Mesenchymal stem cell (in vitro differentiated cells and primary cell): ENCODE data around the gene STX1B.

Experiments
- DNase-seq: peaks from one replicate; pipeline ENCODE4 v3.0.0-alpha.2; 2013
- H2AFZ ChIP-seq: one replicate; pipeline ENCODE4 v1.6.1; 2013; ENCODE audit warnings: low read depth, mild to moderate bottlenecking, control low read depth, inconsistent platforms, low read length, moderate library complexity
- H2AK5ac ChIP-seq: 2 replicates; pipeline ENCODE4 v1.6.1; 2013; ENCODE audit warnings: low read length, moderate library complexity, mild to moderate bottlenecking, inconsistent platforms; ENCODE audit not compliant: severe bottlenecking
- H2BK120ac ChIP-seq: one replicate; pipeline ENCODE4 v1.6.1; 2013; ENCODE audit warnings: low read depth, mild to moderate bottlenecking, inconsistent platforms, low read length, moderate library complexity
- H2BK12ac ChIP-seq, 2 experiments: one replicate each; pipeline ENCODE4 v1.6.1; 2013; ENCODE audit warnings: inconsistent platforms in 2 of 2, low read length in 2 of 2, mild to moderate bottlenecking in 2 of 2, moderate library complexity in 2 of 2, control low read depth in 1 of 2
- H2BK15ac ChIP-seq: one replicate; pipeline ENCODE4 v1.6.1; 2013; ENCODE audit warnings: mild to moderate bottlenecking, low read depth, inconsistent platforms; ENCODE audit not compliant: poor library complexity, severe bottlenecking
- H2BK5ac ChIP-seq: 2 replicates; pipeline ENCODE4 v1.6.1; 2013; ENCODE audit warnings: low read depth, mild to moderate bottlenecking, low read length, control low read depth, inconsistent platforms; ENCODE audit not compliant: poor library complexity, severe bottlenecking
- H3K14ac ChIP-seq, 2 experiments: one replicate each; pipeline ENCODE4 v1.6.1; 2013; ENCODE audit warnings: inconsistent platforms in 2 of 2, low read length in 2 of 2, control low read depth in 1 of 2, mild to moderate bottlenecking in 1 of 2, moderate library complexity in 1 of 2
- H3K18ac ChIP-seq, 2 experiments: one replicate each; pipeline ENCODE4 v1.6.1; 2013; ENCODE audit warnings: inconsistent platforms in 2 of 2, low read length in 2 of 2, control low read depth in 1 of 2, low read depth in 1 of 2, mild to moderate bottlenecking in 1 of 2
- H3K23ac ChIP-seq, 2 experiments: one replicate each; pipeline ENCODE4 v1.6.1; 2013; ENCODE audit warnings: inconsistent platforms in 2 of 2, low read length in 2 of 2, mild to moderate bottlenecking in 2 of 2, moderate library complexity in 2 of 2, control low read depth in 1 of 2
- H3K27ac ChIP-seq: 2 replicates; pipeline ENCODE4 v1.5.1; 2013; ENCODE audit warnings: mild to moderate bottlenecking, moderate library complexity, low read length, control low read depth, inconsistent platforms; ENCODE audit not compliant: poor library complexity, severe bottlenecking
- H3K27me3 ChIP-seq, 2 experiments: 2 replicates each; pipeline versions ENCODE4 v1.6.1 to v1.7.0; 2013; ENCODE audit warnings: low read length in 2 of 2, mild to moderate bottlenecking in 2 of 2, moderate library complexity in 2 of 2, control low read depth in 1 of 2, inconsistent platforms in 1 of 2; ENCODE audit not compliant: control insufficient read depth in 1 of 2, insufficient read depth in 1 of 2
- H3K36me3 ChIP-seq, 2 experiments: 2 replicates each; pipeline versions ENCODE4 v1.6.1 to v1.7.0; 2013; ENCODE audit warnings: low read length in 2 of 2, control low read depth in 1 of 2, inconsistent platforms in 1 of 2, low read depth in 1 of 2, mild to moderate bottlenecking in 1 of 2; ENCODE audit not compliant: insufficient read depth in 2 of 2, control insufficient read depth in 1 of 2
- H3K4ac ChIP-seq, 2 experiments: one replicate each; pipeline ENCODE4 v1.6.1; 2013; ENCODE audit warnings: inconsistent platforms in 2 of 2, low read length in 2 of 2, mild to moderate bottlenecking in 2 of 2, moderate library complexity in 2 of 2, control low read depth in 1 of 2, low read depth in 1 of 2
- H3K4me1 ChIP-seq: 2 replicates; pipeline ENCODE4 v1.6.1; 2013; ENCODE audit warnings: low read depth, low read length, control low read depth; ENCODE audit not compliant: control insufficient read depth, insufficient read depth
- H3K4me2 ChIP-seq: 2 replicates; pipeline ENCODE4 v1.6.1; 2013; ENCODE audit warnings: low read length, mild to moderate bottlenecking, inconsistent platforms; ENCODE audit not compliant: poor library complexity, severe bottlenecking
- H3K4me3 ChIP-seq, 2 experiments: 2 replicates each; pipeline versions ENCODE4 v1.5.1 to v1.7.0; 2013; ENCODE audit warnings: low read length in 2 of 2, mild to moderate bottlenecking in 2 of 2, control low read depth in 1 of 2, low read depth in 1 of 2; ENCODE audit not compliant: insufficient read depth in 1 of 2
- H3K79me1 ChIP-seq: replicated peaks from 2 replicates; pipeline ENCODE4 v1.6.1; 2013; ENCODE audit warnings: mild to moderate bottlenecking, control low read depth, low read length, inconsistent platforms; ENCODE audit not compliant: poor library complexity, severe bottlenecking
- H3K9ac ChIP-seq: 2 replicates; pipeline ENCODE4 v1.7.0; 2013; ENCODE audit warnings: mild to moderate bottlenecking, low read length, moderate library complexity
- H3K9me3 ChIP-seq: 2 replicates; pipeline ENCODE4 v1.7.0; 2013; ENCODE audit warnings: mild to moderate bottlenecking, low read length; ENCODE audit not compliant: control insufficient read depth
- H4K8ac ChIP-seq: one replicate; pipeline ENCODE4 v1.6.1; 2013; ENCODE audit warnings: inconsistent platforms, mild to moderate bottlenecking, low read length, moderate library complexity
- H4K91ac ChIP-seq: one replicate; pipeline ENCODE4 v1.6.1; 2013; ENCODE audit warnings: mild to moderate bottlenecking, low read length, inconsistent platforms
- WGBS: methylation state at CpG from one replicate; pipeline ENCODE4 v1.1.7; 2013; ENCODE audit warnings: mixed read lengths; 5-methylcytosine and 5-hydroxymethylcytosine counted together

The STX1B gene

DNA sequence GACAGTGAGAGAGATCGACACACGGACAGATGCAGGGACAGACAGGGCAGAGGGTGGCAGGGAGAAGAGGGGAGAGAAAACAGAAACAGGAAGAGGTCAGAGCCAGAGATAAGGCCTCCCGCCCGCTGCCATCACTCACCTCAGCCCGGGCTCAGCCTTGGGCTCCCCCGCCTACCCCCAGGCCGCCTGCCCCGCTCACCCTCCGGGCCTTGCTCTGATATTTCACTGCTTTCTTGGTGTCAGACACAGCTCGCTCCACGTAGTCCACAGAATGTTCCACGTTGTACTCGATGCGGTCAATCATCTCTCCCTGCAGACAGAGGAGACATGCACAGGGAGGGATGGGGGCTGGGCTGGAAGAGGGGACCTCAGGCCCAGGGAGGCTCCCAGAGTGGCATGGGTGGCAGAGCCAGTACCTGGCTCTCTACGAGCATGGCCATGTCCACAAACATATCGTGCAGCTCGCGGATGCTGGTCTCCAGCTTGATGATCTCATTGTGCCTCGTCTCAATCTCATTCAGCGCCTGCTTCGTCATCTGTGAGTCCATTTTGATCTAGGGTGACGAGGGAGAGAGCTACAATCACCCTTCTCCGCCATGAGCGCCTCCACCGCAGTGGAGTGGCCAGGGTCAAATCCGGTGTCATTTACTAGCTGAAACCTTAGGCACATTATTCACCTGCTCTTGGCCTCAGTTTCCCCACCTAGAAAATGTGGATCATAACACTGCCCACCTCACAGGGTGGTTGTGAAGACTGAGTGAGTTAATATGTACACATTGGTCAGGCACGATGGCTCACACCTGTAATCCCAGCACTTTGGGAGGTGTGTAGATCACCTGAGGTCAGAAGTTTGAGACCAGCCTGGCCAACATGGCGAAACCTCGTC lies 17.3 kb downstream of the STX1B start:
- Histone ChIP-seq H2BK120ac (no peak overlapping the region), H3K4me1 (peaks cover 21% of the 10 kb centered on the region), H4K8ac (no peak overlapping the region), H3K27me3 (no peaks in the 10 kb centered on the region), H3K14ac (no peak overlapping the region), H3K18ac (no peak overlapping the region), H3K9ac (no peak overlapping the region), H3K4ac (no peak overlapping the region), H3K36me3 (peaks cover 16 to 42% of the 10 kb centered on the region in 2 experiments), H4K91ac (no peak overlapping the region), H3K9me3 (no peaks in the 10 kb centered on the region), H2BK12ac (no peak overlapping the region), H2AFZ (no peak overlapping the region), H2AK5ac (no peak overlapping the region), H2BK15ac (no peak overlapping the region), H2BK5ac (no peak overlapping the region), H3K27ac (no peak overlapping the region), H3K79me1 (no peaks in the 10 kb centered on the region), H3K4me2 (no peak overlapping the region), H3K4me3 (no peak overlapping the region), H3K23ac (no peak overlapping the region)
- WGBS = 85% methylated on average over 29 of the region's 29 CpGs
- DNase-seq = no peak

GRCh38 chr16:30992276-30992780 lies 18.1 kb downstream of the STX1B start:
- Histone ChIP-seq H3K4me2 (no peak overlapping the region), H2AFZ (no peak overlapping the region), H3K14ac (no peak overlapping the region), H3K4me3 (no peak overlapping the region), H4K8ac (peak overlapping the region; percentile 13), H3K79me1 (no peaks in the 10 kb centered on the region), H2BK5ac (no peak overlapping the region), H3K4me1 (peaks cover 15% of the 10 kb centered on the region), H3K27me3 (no peaks in the 10 kb centered on the region), H2AK5ac (no peak overlapping the region), H4K91ac (no peak overlapping the region), H2BK15ac (no peak overlapping the region), H3K18ac (no peak overlapping the region), H2BK120ac (no peak overlapping the region), H3K4ac (no peak overlapping the region), H3K36me3 (peaks cover 24 to 50% of the 10 kb centered on the region in 2 experiments), H3K9ac (no peak overlapping the region), H3K9me3 (no peaks in the 10 kb centered on the region), H3K23ac (no peak overlapping the region), H2BK12ac (no peak overlapping the region), H3K27ac (no peak overlapping the region)
- no peak for DNase-seq
- WGBS = 95% methylated on average over 21 of the region's 21 CpGs

DNA sequence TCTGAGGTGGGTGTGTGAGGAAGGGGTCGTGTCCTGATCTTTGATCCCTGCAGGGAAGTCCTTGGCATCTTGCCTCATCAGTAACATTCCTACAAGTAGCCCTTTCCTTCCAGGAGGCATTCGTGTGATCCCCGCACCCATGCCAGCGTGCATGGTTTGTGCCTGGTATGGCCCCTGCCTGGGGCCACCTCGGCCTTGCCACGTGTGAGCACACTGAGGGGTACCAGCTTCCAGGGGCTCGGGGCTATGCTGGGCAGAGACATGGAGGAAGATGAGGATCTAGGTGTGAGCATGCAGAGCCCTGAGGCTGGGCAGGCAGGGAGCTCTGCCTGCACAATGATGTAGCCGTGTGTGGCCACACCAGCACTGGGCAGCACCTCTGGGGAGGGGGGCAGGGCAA lies 19.4 kb downstream of the STX1B start:
- no peak overlapping the region for H3K27ac ChIP-seq
- no peaks in the 10 kb centered on the region for H3K79me1 ChIP-seq
- no peak overlapping the region for H2BK12ac ChIP-seq
- H3K4me2 ChIP-seq = no peak overlapping the region
- H3K4me3 ChIP-seq = peak overlapping the region in 1 of 2 experiments; percentile 32
- peak overlapping the region in 1 of 2 experiments; percentile 21 for H3K4ac ChIP-seq
- no peak overlapping the region for H3K18ac ChIP-seq
- H4K8ac ChIP-seq = no peak overlapping the region
- peaks cover 14% of the 10 kb centered on the region for H3K4me1 ChIP-seq
- H3K9me3 ChIP-seq = no peaks in the 10 kb centered on the region
- no peak overlapping the region for H2BK5ac ChIP-seq
- H3K23ac ChIP-seq = peak overlapping the region in 1 of 2 experiments; percentile 32
- peaks cover 35 to 58% of the 10 kb centered on the region in 2 experiments for H3K36me3 ChIP-seq
- H3K14ac ChIP-seq = no peak overlapping the region
- H2AFZ ChIP-seq = no peak overlapping the region
- no peak overlapping the region for H3K9ac ChIP-seq
- WGBS = 81% methylated on average over 8 of the region's 8 CpGs
- no peak overlapping the region for H2AK5ac ChIP-seq
- DNase-seq = no peak
- H4K91ac ChIP-seq = no peak overlapping the region
- H2BK15ac ChIP-seq = no peak overlapping the region
- no peaks in the 10 kb centered on the region for H3K27me3 ChIP-seq
- no peak overlapping the region for H2BK120ac ChIP-seq

DNA sequence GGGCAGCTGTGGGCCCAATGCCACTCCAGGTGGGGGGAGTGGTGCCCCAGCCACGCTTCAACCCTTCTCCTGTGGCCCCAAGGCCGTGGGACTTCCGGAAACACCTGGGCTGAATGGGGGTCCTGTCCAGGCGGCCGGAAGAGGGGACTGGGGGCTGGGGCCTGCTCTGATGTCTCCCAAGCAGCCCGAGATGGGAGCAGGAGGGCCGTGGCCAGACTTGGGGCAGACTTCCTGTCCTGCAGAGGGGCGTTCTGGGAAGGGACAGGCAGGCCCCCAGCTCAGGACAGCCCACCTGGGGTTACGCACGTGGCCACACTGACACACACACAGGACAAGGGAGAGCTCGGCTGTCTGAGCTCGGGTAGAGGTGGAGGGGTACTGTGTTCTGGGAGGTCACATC lies 20.3 kb downstream of the STX1B start:
- Histone ChIP-seq H2BK15ac (peak overlapping the region; percentile 6), H3K4me2 (no peak overlapping the region), H3K27ac (no peak overlapping the region), H3K18ac (no peak overlapping the region), H3K14ac (no peak overlapping the region), H3K23ac (no peak overlapping the region), H3K9me3 (no peaks in the 10 kb centered on the region), H3K79me1 (no peaks in the 10 kb centered on the region), H3K9ac (no peak overlapping the region), H3K27me3 (no peaks in the 10 kb centered on the region), H2BK12ac (no peak overlapping the region), H4K8ac (no peak overlapping the region), H3K4me1 (peaks cover 23% of the 10 kb centered on the region), H2AFZ (no peak overlapping the region), H3K4ac (no peak overlapping the region), H2BK120ac (no peak overlapping the region), H4K91ac (peak overlapping the region; percentile 47), H2BK5ac (no peak overlapping the region), H2AK5ac (no peak overlapping the region), H3K36me3 (peaks cover 36 to 60% of the 10 kb centered on the region in 2 experiments), H3K4me3 (no peak overlapping the region)
- WGBS = 90% methylated on average over 8 of the region's 12 CpGs
- no peak for DNase-seq
